Measurements from ENCODE around the gene CLCN1.

CLCN1 gene

GRCh38 chr7:143290293-143290692 is 25.6 kb upstream of the CLCN1 start:
- Histone ChIP-seq H3K4me2 (peak overlapping the region; percentile 92), H3K9ac (peak overlapping the region; percentile 53; the same call in 1 of the 2 replicates), H3K36me3 (peaks cover 52% of the 10 kb centered on the region), H3K4me3 (peak overlapping the region; percentile 95), H3K9me3 (peaks cover 8% of the 10 kb centered on the region; the same call in 1 of the 2 replicates), H3K27ac (no peak overlapping the region), H3K4me1 (peaks cover 29% of the 10 kb centered on the region), H4K20me1 (peaks cover 62% of the 10 kb centered on the region), H3K27me3 (no peaks in the 10 kb centered on the region)
- no peak for TF ChIP-seq Cebpa-rat (IDR thresholded peaks at IDR 0.05)

GRCh38 chr7:143292876-143293275 is 23.0 kb upstream of the CLCN1 start:
- H4K20me1 ChIP-seq = peaks cover 85% of the 10 kb centered on the region
- no peaks in the 10 kb centered on the region for H3K27me3 ChIP-seq
- peaks cover 39% of the 10 kb centered on the region for H3K4me1 ChIP-seq
- no peak overlapping the region for H3K27ac ChIP-seq
- no peak overlapping the region for H3K9ac ChIP-seq
- no peak overlapping the region for H3K4me2 ChIP-seq
- H3K4me3 ChIP-seq = no peak overlapping the region
- H3K36me3 ChIP-seq = peaks cover 78% of the 10 kb centered on the region
- H3K9me3 ChIP-seq = no peaks in the 10 kb centered on the region
- TF ChIP-seq Cebpa-rat (IDR thresholded peaks at IDR 0.05) = no peak

- H3K4me1 ChIP-seq = peaks cover 32% of the 10 kb centered on the region
- peaks cover 99% of the 10 kb centered on the region for H3K36me3 ChIP-seq
- TF ChIP-seq Cebpa-rat (IDR thresholded peaks at IDR 0.05) = no peak
- H3K27ac ChIP-seq = no peak overlapping the region
- no peaks in the 10 kb centered on the region for H3K27me3 ChIP-seq
- peaks cover 92% of the 10 kb centered on the region for H4K20me1 ChIP-seq
- H3K9me3 ChIP-seq = no peaks in the 10 kb centered on the region
- no peak overlapping the region for H3K4me3 ChIP-seq
- peak overlapping the region; percentile 24; the same call in 1 of the 2 replicates for H3K4me2 ChIP-seq
- H3K9ac ChIP-seq = no peak overlapping the region
Measured at GRCh38 chr7:143295870-143296269, 20.0 kb upstream of the CLCN1 start.

- Histone ChIP-seq H3K4me1 (peaks cover 35% of the 10 kb centered on the region), H4K20me1 (peaks cover 84% of the 10 kb centered on the region), H3K9ac (no peak overlapping the region), H3K4me3 (no peak overlapping the region), H3K36me3 (peaks cover 100% of the 10 kb centered on the region), H3K9me3 (no peaks in the 10 kb centered on the region), H3K4me2 (peak overlapping the region; percentile 35), H3K27ac (no peak overlapping the region), H3K27me3 (no peaks in the 10 kb centered on the region)
- no peak for TF ChIP-seq Cebpa-rat (IDR thresholded peaks at IDR 0.05)
Measured at GRCh38 chr7:143296686-143297085, 19.2 kb upstream of the CLCN1 start.

- no peaks in the 10 kb centered on the region for H3K27me3 ChIP-seq
- TF ChIP-seq Cebpa-rat (IDR thresholded peaks at IDR 0.05) = no peak
- H3K4me1 ChIP-seq = peaks cover 37% of the 10 kb centered on the region
- H3K9ac ChIP-seq = no peak overlapping the region
- H3K4me3 ChIP-seq = no peak overlapping the region
- H4K20me1 ChIP-seq = peaks cover 67% of the 10 kb centered on the region
- peaks cover 99% of the 10 kb centered on the region for H3K36me3 ChIP-seq
- no peak overlapping the region for H3K27ac ChIP-seq
- no peak overlapping the region for H3K4me2 ChIP-seq
- H3K9me3 ChIP-seq = no peaks in the 10 kb centered on the region
Measured at GRCh38 chr7:143299346-143299745, 16.6 kb upstream of the CLCN1 start.

GRCh38 chr7:143299840-143300239 is 16.1 kb upstream of the CLCN1 start:
- no peak overlapping the region for H3K4me3 ChIP-seq
- no peaks in the 10 kb centered on the region for H3K27me3 ChIP-seq
- H3K4me2 ChIP-seq = 0 out of 2 replicates have a peak overlapping the region, but pooled peaks have one; percentile 8
- no peak for TF ChIP-seq Cebpa-rat (IDR thresholded peaks at IDR 0.05)
- peaks cover 99% of the 10 kb centered on the region for H3K36me3 ChIP-seq
- H3K27ac ChIP-seq = peak overlapping the region; percentile 18; the same call in 1 of the 2 replicates
- H3K4me1 ChIP-seq = peaks cover 37% of the 10 kb centered on the region
- no peaks in the 10 kb centered on the region for H3K9me3 ChIP-seq
- peaks cover 67% of the 10 kb centered on the region for H4K20me1 ChIP-seq
- H3K9ac ChIP-seq = no peak overlapping the region

- H4K20me1 ChIP-seq = peaks cover 62% of the 10 kb centered on the region
- no peak for TF ChIP-seq Cebpa-rat (IDR thresholded peaks at IDR 0.05)
- no peaks in the 10 kb centered on the region for H3K9me3 ChIP-seq
- no peaks in the 10 kb centered on the region for H3K27me3 ChIP-seq
- no peak overlapping the region for H3K9ac ChIP-seq
- peaks cover 28% of the 10 kb centered on the region for H3K4me1 ChIP-seq
- H3K36me3 ChIP-seq = peaks cover 99% of the 10 kb centered on the region
- H3K4me3 ChIP-seq = no peak overlapping the region
- peak overlapping the region; percentile 15; the same call in 1 of the 2 replicates for H3K4me2 ChIP-seq
- H3K27ac ChIP-seq = peak overlapping the region; percentile 3; the same call in 1 of the 2 replicates
Measured at GRCh38 chr7:143300959-143301935, 14.7 kb upstream of the CLCN1 start.

- TF ChIP-seq Cebpa-rat (IDR thresholded peaks at IDR 0.05) = no peak
- Histone ChIP-seq H3K36me3 (peaks cover 99% of the 10 kb centered on the region), H3K4me1 (peaks cover 19% of the 10 kb centered on the region), H4K20me1 (peaks cover 41% of the 10 kb centered on the region), H3K9me3 (0 out of 2 replicates have a peak, but pooled peaks cover 3% of the 10 kb centered on the region), H3K4me2 (no peak overlapping the region), H3K27me3 (no peaks in the 10 kb centered on the region), H3K27ac (no peak overlapping the region), H3K4me3 (no peak overlapping the region), H3K9ac (no peak overlapping the region)
Measured at GRCh38 chr7:143303733-143304132, 12.2 kb upstream of the CLCN1 start.

- Histone ChIP-seq H3K27ac (no peak overlapping the region), H3K4me1 (peaks cover 20% of the 10 kb centered on the region), H3K36me3 (peaks cover 98% of the 10 kb centered on the region), H3K9me3 (0 out of 2 replicates have a peak, but pooled peaks cover 3% of the 10 kb centered on the region), H3K4me3 (no peak overlapping the region), H4K20me1 (peaks cover 29% of the 10 kb centered on the region), H3K4me2 (no peak overlapping the region), H3K27me3 (no peaks in the 10 kb centered on the region), H3K9ac (no peak overlapping the region)
- no peak for TF ChIP-seq Cebpa-rat (IDR thresholded peaks at IDR 0.05)
Measured at GRCh38 chr7:143304938-143305337, 11.0 kb upstream of the CLCN1 start.
